Left ventricle myocardium inferior (tissue), 1 donor: ENCODE measurements around the gene ABHD11. TPM values are rescaled to one million over a fixed set of nuclear protein-coding genes. Genes with fewer than 3 reads are reported as not detected.

Experiments
- DNase-seq: peaks from one replicate; pipeline ENCODE4 v3.0.0-alpha.2; 2020
- H3K27ac ChIP-seq: fragments of 200-600 bp; replicated peaks from 2 replicates; pipeline ENCODE4 v1.8.0; 2021
- H3K27me3 ChIP-seq: fragments of 200-600 bp; 2 replicates; pipeline ENCODE4 v1.8.0; 2021; ENCODE audit warnings: low read depth
- H3K36me3 ChIP-seq: fragments of 200-600 bp; 2 replicates; pipeline ENCODE4 v1.8.0; 2021
- H3K4me1 ChIP-seq: fragments of 200-600 bp; 2 replicates; pipeline ENCODE4 v1.8.0; 2021
- H3K4me3 ChIP-seq: fragments of 200-600 bp; 2 replicates; pipeline ENCODE4 v1.8.0; 2021; ENCODE audit warnings: mild to moderate bottlenecking, moderate library complexity
- H3K9me3 ChIP-seq: fragments of 200-600 bp; replicated peaks from 2 replicates; pipeline ENCODE4 v1.8.0; 2021
- CTCF ChIP-seq: fragments of 200-600 bp; IDR thresholded peaks from 2 replicates; pipeline ENCODE4 v1.8.0; 2021; ENCODE audit warnings: antibody characterized with exemption, mild to moderate bottlenecking, borderline replicate concordance
- intact Hi-C: fragments of 100-400 bp; cut with micrococcal nuclease; formaldehyde crosslinking; loops from one replicate; pipeline ENCODE4 v1.11.0; 2022
- microRNA-seq: library from miRNA; unstranded; fragments of <30 nt; microRNA quantifications from one replicate; pipeline ENCODE4 v1.2.0, GENCODE V29; 2020
- total RNA-seq: library from RNA; stranded (reverse); fragmentation: NEBNext Ultra II Directional; extraction: Animal tissue kit (Norgen Biotek cat#: 25700); gene quantifications from one replicate; pipeline ENCODE4 v1.2.1, GENCODE V29; 2021
- donor health status: DM: no; HTN: yes; CAD: no; lungs with severe emphysema.

ABHD11 gene
- total RNA-seq, 1 donor from 2014 or later, result 25.2 TPM

GRCh38 chr7:73690646-73691045, 48.0 kb downstream of the ABHD11 start:
- TF ChIP-seq CTCF, result no peak

GRCh38 chr7:73688288-73688687, 50.3 kb downstream of the ABHD11 start:
- H3K27me3 ChIP-seq, result no peaks in the 10 kb centered on the region
- intact Hi-C loops, result no loop called here
- peaks cover 67% of the 10 kb centered on the region for H3K36me3 ChIP-seq
- H3K9me3 ChIP-seq, result no peaks in the 10 kb centered on the region
- H3K4me1 ChIP-seq, result peaks cover 22% of the 10 kb centered on the region
- DNase-seq, result no peak
- no peak overlapping the region for H3K27ac ChIP-seq
- H3K4me3 ChIP-seq, result no peak overlapping the region
- TF ChIP-seq CTCF, result no peak

More at GRCh38 chr7:73690646-73691045, 48.0 kb downstream of the ABHD11 start:
- intact Hi-C loops, result no loop called here
- no peak for DNase-seq
- H3K9me3 ChIP-seq, result no peaks in the 10 kb centered on the region
- no peaks in the 10 kb centered on the region for H3K4me1 ChIP-seq
- H3K36me3 ChIP-seq, result peaks cover 90% of the 10 kb centered on the region
- H3K27ac ChIP-seq, result no peak overlapping the region
- H3K27me3 ChIP-seq, result no peaks in the 10 kb centered on the region
- no peak overlapping the region for H3K4me3 ChIP-seq

Small RNAs within 50 kb of the gene (microRNA-seq; reads per million reads assigned to microRNA genes)
- gene MIR4284, result not detected

Other genes with a start within 250 kb of the ABHD11 start
- gene BAZ1B, start 216.5 kb downstream of the ABHD11 start, total RNA-seq, result 38.9 TPM
- gene BCL7B, start 181.1 kb downstream of the ABHD11 start, total RNA-seq, result 82.9 TPM
- gene TBL2, start 160.2 kb downstream of the ABHD11 start, total RNA-seq, result 9.6 TPM
- 0.41 TPM for gene MLXIPL, start 114.3 kb downstream of the ABHD11 start, total RNA-seq
- 3.1 TPM for gene VPS37D, start 71.0 kb downstream of the ABHD11 start, total RNA-seq
- 14.0 TPM for gene DNAJC30, start 55.3 kb downstream of the ABHD11 start, total RNA-seq
- 65.0 TPM for gene BUD23, start 55.2 kb downstream of the ABHD11 start, total RNA-seq
- 2.9 TPM for gene STX1A, start 19.1 kb downstream of the ABHD11 start, total RNA-seq
- gene CLDN3, start 31.5 kb upstream of the ABHD11 start, total RNA-seq, result not detected
- gene CLDN4, start 92.2 kb upstream of the ABHD11 start, total RNA-seq, result 0.27 TPM
- gene METTL27, start 103.7 kb upstream of the ABHD11 start, total RNA-seq, result 0.44 TPM
- not detected for gene TMEM270, start 122.4 kb upstream of the ABHD11 start, total RNA-seq